H9 (cell line): ENCODE measurements around the gene CMTM8. TPM values are rescaled to one million over a fixed set of nuclear protein-coding genes. Genes with fewer than 3 reads are reported as not detected.

Source experiments
- DNase-seq: peaks from one replicate; pipeline ENCODE4 v3.0.0-alpha.2; 2017
- H2AFZ ChIP-seq: one replicate; pipeline ENCODE4 v1.6.1; 2013; ENCODE audit warnings: mild to moderate bottlenecking, low read length, control low read depth, moderate library complexity
- H2AK5ac ChIP-seq: 2 replicates; pipeline ENCODE4 v1.6.1; 2013; ENCODE audit warnings: low read length, control low read depth, mixed read lengths; ENCODE audit not compliant: insufficient read length
- H2BK120ac ChIP-seq: one replicate; pipeline ENCODE4 v1.6.1; 2013; ENCODE audit warnings: low read depth, mild to moderate bottlenecking, low read length, control low read depth, inconsistent platforms; ENCODE audit not compliant: poor library complexity, severe bottlenecking
- H2BK12ac ChIP-seq: 2 replicates; pipeline ENCODE4 v1.6.1; 2013; ENCODE audit warnings: low read length, control low read depth, mixed read lengths, low read depth; ENCODE audit not compliant: insufficient read length
- H2BK15ac ChIP-seq: 2 replicates; pipeline ENCODE4 v1.6.1; 2013; ENCODE audit warnings: low read depth, low read length, control low read depth
- H2BK20ac ChIP-seq: one replicate; pipeline ENCODE4 v1.6.1; 2013; ENCODE audit warnings: low read depth, mild to moderate bottlenecking, low read length, control low read depth, inconsistent platforms; ENCODE audit not compliant: poor library complexity, severe bottlenecking
- H2BK5ac ChIP-seq: 2 replicates; pipeline ENCODE4 v1.6.1; 2013; ENCODE audit warnings: low read length, control low read depth, mixed read lengths; ENCODE audit not compliant: insufficient read length
- H3K14ac ChIP-seq: 2 replicates; pipeline ENCODE4 v1.6.1; 2013; ENCODE audit warnings: low read length, control low read depth; ENCODE audit not compliant: insufficient read depth
- H3K18ac ChIP-seq: 2 replicates; pipeline ENCODE4 v1.6.1; 2013; ENCODE audit warnings: low read depth, mild to moderate bottlenecking, mixed read lengths, low read length, control low read depth; ENCODE audit not compliant: insufficient read length
- H3K23ac ChIP-seq: 2 replicates; pipeline ENCODE4 v1.6.1; 2013; ENCODE audit warnings: low read length, control low read depth, mixed read lengths, low read depth; ENCODE audit not compliant: insufficient read length
- H3K23me2 ChIP-seq: 2 replicates; pipeline ENCODE4 v1.6.1; 2013; ENCODE audit warnings: low read depth, mild to moderate bottlenecking, mixed read lengths, low read length, control low read depth; ENCODE audit not compliant: insufficient read length, poor library complexity, severe bottlenecking
- H3K27ac ChIP-seq: 2 replicates; pipeline ENCODE4 v1.5.1; 2013; ENCODE audit warnings: low read length, control low read depth, mixed read lengths, low read depth; ENCODE audit not compliant: insufficient read length
- H3K27me3 ChIP-seq: 2 replicates; pipeline ENCODE4 v1.6.1; 2013; ENCODE audit warnings: low read length, control low read depth, inconsistent platforms; ENCODE audit not compliant: insufficient read depth
- H3K4ac ChIP-seq: 2 replicates; pipeline ENCODE4 v1.6.1; 2013; ENCODE audit warnings: low read depth, mild to moderate bottlenecking, control low read depth, inconsistent platforms, low read length, moderate library complexity
- H3K4me1 ChIP-seq: 2 replicates; pipeline ENCODE4 v1.6.1; 2013; ENCODE audit warnings: low read length, control low read depth, inconsistent platforms; ENCODE audit not compliant: insufficient read depth
- H3K4me2 ChIP-seq: 2 replicates; pipeline ENCODE4 v1.6.1; 2013; ENCODE audit warnings: low read length, control low read depth, mixed read lengths; ENCODE audit not compliant: insufficient read length, insufficient read depth
- H3K56ac ChIP-seq: 2 replicates; pipeline ENCODE4 v1.6.1; 2013; ENCODE audit warnings: low read depth, mild to moderate bottlenecking, mixed read lengths, low read length, control low read depth; ENCODE audit not compliant: insufficient read length
- H3K79me1 ChIP-seq: 2 replicates; pipeline ENCODE4 v1.6.1; 2013; ENCODE audit warnings: low read depth, mild to moderate bottlenecking, moderate library complexity, low read length, control low read depth, inconsistent platforms; ENCODE audit not compliant: insufficient read depth, poor library complexity, severe bottlenecking
- H3K79me2 ChIP-seq: 2 replicates; pipeline ENCODE4 v1.6.1; 2013; ENCODE audit warnings: low read length, control low read depth, inconsistent platforms; ENCODE audit not compliant: insufficient read depth
- H3K9ac ChIP-seq: 2 replicates; pipeline ENCODE4 v1.6.1; 2013; ENCODE audit warnings: low read length, control low read depth, mixed read lengths; ENCODE audit not compliant: insufficient read length; ENCODE audit errors: extremely low read depth
- H3K9me3 ChIP-seq: one replicate; pipeline ENCODE4 v1.6.1; 2013; ENCODE audit warnings: low read depth, low read length, inconsistent platforms; ENCODE audit not compliant: control insufficient read depth
- H3T11ph ChIP-seq: one replicate; pipeline ENCODE4 v1.6.1; 2013; ENCODE audit warnings: mild to moderate bottlenecking, low read length, control low read depth, inconsistent platforms
- H4K20me1 ChIP-seq: one replicate; pipeline ENCODE4 v1.6.1; 2013; ENCODE audit not compliant: control insufficient read depth, insufficient read length, insufficient read depth
- H4K5ac ChIP-seq: 2 replicates; pipeline ENCODE4 v1.6.1; 2013; ENCODE audit warnings: low read depth, mild to moderate bottlenecking, mixed read lengths, low read length, control low read depth; ENCODE audit not compliant: insufficient read length
- H4K8ac ChIP-seq: replicated peaks from 2 replicates; pipeline ENCODE4 v1.6.1; 2013; ENCODE audit warnings: low read length, control low read depth, mixed read lengths, low read depth; ENCODE audit not compliant: insufficient read length
- H4K91ac ChIP-seq: 2 replicates; pipeline ENCODE4 v1.6.1; 2013; ENCODE audit warnings: low read depth, mild to moderate bottlenecking, moderate library complexity, mixed read lengths, low read length, control low read depth; ENCODE audit not compliant: insufficient read length
- H3K27ac Mint-ChIP-seq, 3 experiments: 2 replicates in 2 of 3; 3 replicates in 1 of 3; pipeline ENCODE4 v1.8.0; 2020 to 2021; ENCODE audit warnings: mixed read lengths in 3 of 3, mild to moderate bottlenecking in 1 of 3, moderate library complexity in 1 of 3
- H3K27me3 Mint-ChIP-seq: 2 replicates; pipeline ENCODE4 v1.8.0; 2021; ENCODE audit warnings: low read depth, mild to moderate bottlenecking, moderate library complexity, mixed read lengths
- H3K36me3 Mint-ChIP-seq, 3 experiments: 2 replicates in 2 of 3; 3 replicates in 1 of 3; pipeline ENCODE4 v1.8.0; 2020 to 2021; ENCODE audit warnings: low read depth in 3 of 3, mixed read lengths in 3 of 3; ENCODE audit not compliant: insufficient read depth in 1 of 3
- H3K4me1 Mint-ChIP-seq, 2 experiments: 2 replicates each; pipeline ENCODE4 v1.8.0; 2020; ENCODE audit warnings: mixed read lengths in 2 of 2
- H3K4me3 Mint-ChIP-seq, 2 experiments: 2 replicates in 1 of 2; 3 replicates in 1 of 2; pipeline ENCODE4 v1.8.0; 2020 to 2021; ENCODE audit warnings: mild to moderate bottlenecking in 2 of 2, mixed read lengths in 2 of 2, moderate library complexity in 1 of 2
- H3K9me3 Mint-ChIP-seq, 2 experiments: 2 replicates in 1 of 2; 3 replicates in 1 of 2; pipeline ENCODE4 v1.8.0; 2020; ENCODE audit warnings: mild to moderate bottlenecking in 2 of 2, mixed read lengths in 2 of 2, moderate library complexity in 1 of 2
- WGBS: extraction: QIAGEN DNeasy Blood & Tissue Kit; methylation state at CpG from one replicate; pipeline ENCODE4 v1.1.7; 2013; ENCODE audit warnings: missing lambda C conversion rate, low lambda C conversion rate, mixed read lengths; ENCODE audit not compliant: insufficient read length; ENCODE audit errors: extremely low coverage; 5-methylcytosine and 5-hydroxymethylcytosine counted together
- total RNA-seq: library from RNA; stranded (reverse); gene quantifications from 2 replicates; pipeline ENCODE4 v1.2.1, GENCODE V29; 2021
- TF ChIP-seq, protein P1 (sequence below): fragments of 200-600 bp; sonication (generic); conservative IDR thresholded peaks from 3 replicates; pipeline ENCODE4 v1.8.0; 2021; ENCODE audit warnings: antibody characterized with exemption, mild to moderate bottlenecking

CMTM8 gene
- total RNA-seq, 1 experiment from 2014 or later, result 4.0 TPM

DNA sequence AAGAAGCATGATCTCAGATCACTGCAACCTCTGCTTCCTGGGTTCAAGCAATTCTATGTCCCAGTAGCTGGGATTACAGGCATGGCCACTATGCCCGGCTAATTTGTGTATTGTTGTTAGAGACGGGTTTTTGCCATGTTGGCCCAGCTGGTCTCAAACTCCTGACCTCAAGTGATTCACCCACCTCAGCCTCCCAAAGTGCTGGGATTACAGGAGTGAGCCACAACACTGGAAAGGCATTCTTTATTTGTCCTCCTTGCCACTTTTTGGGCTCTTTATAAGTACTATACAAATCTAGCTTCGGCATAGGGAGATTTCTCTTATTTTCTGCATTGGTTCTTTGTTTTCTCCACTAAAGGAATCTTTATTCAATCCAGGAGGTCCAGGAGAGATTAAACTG lies 18.6 kb downstream of the CMTM8 start:
- no peak overlapping the region for H3K23ac ChIP-seq
- no peak overlapping the region for H3K27ac ChIP-seq
- peaks cover 9 to 33% (median 9%) of the 10 kb centered on the region in 3 experiments for H3K36me3 Mint-ChIP-seq
- H3K79me1 ChIP-seq, result no peaks in the 10 kb centered on the region
- no peak overlapping the region for H2BK120ac ChIP-seq
- H2BK15ac ChIP-seq, result no peak overlapping the region
- H4K8ac ChIP-seq, result no peak overlapping the region
- no peaks in the 10 kb centered on the region for H3K4me1 ChIP-seq
- H4K5ac ChIP-seq, result no peak overlapping the region
- no peak for DNase-seq
- no peak overlapping the region for H3K56ac ChIP-seq
- H4K20me1 ChIP-seq, result no peaks in the 10 kb centered on the region
- no peak overlapping the region for H3K18ac ChIP-seq
- H2BK20ac ChIP-seq, result no peak overlapping the region
- peaks cover 14 to 16% of the 10 kb centered on the region in 2 experiments for H3K9me3 Mint-ChIP-seq
- H3K4me3 Mint-ChIP-seq, result no peak overlapping the region
- no peaks in the 10 kb centered on the region for H3K27me3 Mint-ChIP-seq
- no peak overlapping the region for H4K91ac ChIP-seq
- no peak overlapping the region for H3K27ac Mint-ChIP-seq
- H2AK5ac ChIP-seq, result no peak overlapping the region
- no peaks in the 10 kb centered on the region for H3K27me3 ChIP-seq
- no peaks in the 10 kb centered on the region for H3K4me1 Mint-ChIP-seq
- H3K14ac ChIP-seq, result no peak overlapping the region
- H3K9me3 ChIP-seq, result no peaks in the 10 kb centered on the region
- H3K9ac ChIP-seq, result no peak overlapping the region
- H3K79me2 ChIP-seq, result no peaks in the 10 kb centered on the region; the same call in 1 of the 2 replicates
- no peak overlapping the region for H3T11ph ChIP-seq
- no peak overlapping the region for H2AFZ ChIP-seq
- no peak overlapping the region for H3K4me2 ChIP-seq
- H3K4ac ChIP-seq, result no peak overlapping the region
- H3K23me2 ChIP-seq, result no peaks in the 10 kb centered on the region
- TF ChIP-seq, protein P1, sequence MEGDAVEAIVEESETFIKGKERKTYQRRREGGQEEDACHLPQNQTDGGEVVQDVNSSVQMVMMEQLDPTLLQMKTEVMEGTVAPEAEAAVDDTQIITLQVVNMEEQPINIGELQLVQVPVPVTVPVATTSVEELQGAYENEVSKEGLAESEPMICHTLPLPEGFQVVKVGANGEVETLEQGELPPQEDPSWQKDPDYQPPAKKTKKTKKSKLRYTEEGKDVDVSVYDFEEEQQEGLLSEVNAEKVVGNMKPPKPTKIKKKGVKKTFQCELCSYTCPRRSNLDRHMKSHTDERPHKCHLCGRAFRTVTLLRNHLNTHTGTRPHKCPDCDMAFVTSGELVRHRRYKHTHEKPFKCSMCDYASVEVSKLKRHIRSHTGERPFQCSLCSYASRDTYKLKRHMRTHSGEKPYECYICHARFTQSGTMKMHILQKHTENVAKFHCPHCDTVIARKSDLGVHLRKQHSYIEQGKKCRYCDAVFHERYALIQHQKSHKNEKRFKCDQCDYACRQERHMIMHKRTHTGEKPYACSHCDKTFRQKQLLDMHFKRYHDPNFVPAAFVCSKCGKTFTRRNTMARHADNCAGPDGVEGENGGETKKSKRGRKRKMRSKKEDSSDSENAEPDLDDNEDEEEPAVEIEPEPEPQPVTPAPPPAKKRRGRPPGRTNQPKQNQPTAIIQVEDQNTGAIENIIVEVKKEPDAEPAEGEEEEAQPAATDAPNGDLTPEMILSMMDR, result no peak
- WGBS, result no CpG with 5 or more reads among the region's 3 CpGs
- no peak overlapping the region for H2BK12ac ChIP-seq
- H2BK5ac ChIP-seq, result no peak overlapping the region
